ENCODE data around the gene TBC1D25. TPM values are rescaled to one million over a fixed set of nuclear protein-coding genes. Genes with fewer than 3 reads are reported as not detected.

Gene TBC1D25
- total and polyA plus RNA-seq, 2 donors from 2014 or later, result 6.0 to 16.3 TPM

DNA sequence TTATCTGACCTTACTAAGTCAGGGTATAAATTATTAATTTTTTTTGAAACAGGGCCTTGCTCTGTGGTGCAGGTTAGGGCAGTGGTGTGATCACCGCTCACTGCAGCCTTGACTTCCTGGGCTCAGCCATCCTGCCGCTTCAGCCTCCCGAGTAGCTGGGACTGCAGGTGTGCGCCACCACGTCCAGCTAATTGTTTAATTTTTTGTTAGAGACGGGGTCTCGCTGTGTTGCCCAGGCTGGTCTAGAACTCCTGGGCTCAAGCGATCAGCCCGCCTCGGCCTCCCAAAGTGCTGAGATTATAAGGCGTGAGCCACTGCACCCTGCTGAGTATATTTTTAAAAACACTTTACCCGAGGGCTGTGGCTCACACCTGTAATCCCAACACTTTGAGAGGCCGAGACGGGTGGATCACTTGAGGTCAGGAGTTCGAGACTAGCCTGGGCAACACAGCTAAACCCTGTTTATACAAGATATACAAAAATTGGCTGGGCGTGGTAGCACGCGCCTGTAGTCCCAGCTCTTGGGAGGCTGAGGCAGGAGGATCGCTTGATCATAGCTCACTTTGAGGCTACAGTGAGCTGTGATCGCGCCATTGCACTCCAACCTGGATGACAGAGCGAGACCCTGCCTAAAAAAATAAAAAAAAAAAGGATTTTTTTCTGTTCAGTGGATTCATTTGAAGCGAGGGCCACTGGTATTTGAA is 721 bp upstream of the TBC1D25 start:
- no peak for FAIRE-seq
- H3K9ac ChIP-seq (ENCODE audit: low read length in 3 of 3), result peak overlapping the region in 1 of 3 donors; percentile 15
- H3K4me1 ChIP-seq (ENCODE audit: control insufficient read depth in 2 of 3, insufficient read depth in 2 of 3, low read depth in 1 of 3, low read length in 3 of 3), result peaks cover 2 to 6% (median 5%) of the 10 kb centered on the region in 3 donors
- H3K27me3 ChIP-seq (ENCODE audit: control insufficient read depth, insufficient read depth, low read length), result no peaks in the 10 kb centered on the region
- intact Hi-C loops (cut with DNase I), result no loop called here
- no peaks in the 10 kb centered on the region for H3K36me3 ChIP-seq (ENCODE audit: control insufficient read depth in 2 of 3, insufficient read depth in 3 of 3, low read length in 3 of 3)
- DNase-seq, result peak in 1 of 5 donors; percentile 36
- no peaks in the 10 kb centered on the region for H3K9me3 ChIP-seq (ENCODE audit: control insufficient read depth in 2 of 3, insufficient read depth in 1 of 3, low read length in 3 of 3)
- TF ChIP-seq, protein P1, sequence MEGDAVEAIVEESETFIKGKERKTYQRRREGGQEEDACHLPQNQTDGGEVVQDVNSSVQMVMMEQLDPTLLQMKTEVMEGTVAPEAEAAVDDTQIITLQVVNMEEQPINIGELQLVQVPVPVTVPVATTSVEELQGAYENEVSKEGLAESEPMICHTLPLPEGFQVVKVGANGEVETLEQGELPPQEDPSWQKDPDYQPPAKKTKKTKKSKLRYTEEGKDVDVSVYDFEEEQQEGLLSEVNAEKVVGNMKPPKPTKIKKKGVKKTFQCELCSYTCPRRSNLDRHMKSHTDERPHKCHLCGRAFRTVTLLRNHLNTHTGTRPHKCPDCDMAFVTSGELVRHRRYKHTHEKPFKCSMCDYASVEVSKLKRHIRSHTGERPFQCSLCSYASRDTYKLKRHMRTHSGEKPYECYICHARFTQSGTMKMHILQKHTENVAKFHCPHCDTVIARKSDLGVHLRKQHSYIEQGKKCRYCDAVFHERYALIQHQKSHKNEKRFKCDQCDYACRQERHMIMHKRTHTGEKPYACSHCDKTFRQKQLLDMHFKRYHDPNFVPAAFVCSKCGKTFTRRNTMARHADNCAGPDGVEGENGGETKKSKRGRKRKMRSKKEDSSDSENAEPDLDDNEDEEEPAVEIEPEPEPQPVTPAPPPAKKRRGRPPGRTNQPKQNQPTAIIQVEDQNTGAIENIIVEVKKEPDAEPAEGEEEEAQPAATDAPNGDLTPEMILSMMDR (IDR thresholded peaks at IDR 0.05; ENCODE audit: borderline replicate concordance, extremely low read depth, insufficient read depth), result no peak
- peak overlapping the region in 2 of 3 donors; percentile 32 to 40 for H3K4me3 ChIP-seq (ENCODE audit: low read length in 3 of 3)
- peak overlapping the region in 1 of 2 donors; percentile 23 for H3K27ac ChIP-seq (ENCODE audit: low read depth in 2 of 2, low read length in 2 of 2)

DNA sequence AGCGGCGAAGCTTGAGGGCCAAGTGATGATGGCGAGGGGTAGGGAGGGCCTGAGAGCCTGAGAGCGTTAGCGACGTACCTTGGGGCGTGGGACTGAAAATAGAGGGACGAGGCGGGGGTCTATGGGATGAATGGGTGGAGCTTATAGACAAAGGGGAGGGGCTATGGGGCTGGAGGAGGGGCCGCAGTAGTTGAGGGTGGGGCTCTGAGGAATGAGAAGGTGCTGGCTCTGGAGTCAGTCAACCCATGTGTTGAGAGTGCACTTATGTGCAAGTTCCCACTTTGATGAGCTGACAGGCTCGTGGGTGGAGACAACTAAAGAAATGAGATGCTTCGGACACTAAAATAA is 488 bp downstream of the TBC1D25 start:
- Histone ChIP-seq H3K27ac (ENCODE audit: low read depth in 2 of 2, low read length in 2 of 2) (peak overlapping the region; percentile 88), H3K9ac (ENCODE audit: low read length in 3 of 3) (peak overlapping the region; percentile 22 to 65 (median 55)), H3K4me3 (ENCODE audit: low read length in 3 of 3) (peak overlapping the region; percentile 62 to 76 (median 73)), H3K9me3 (ENCODE audit: control insufficient read depth in 2 of 3, insufficient read depth in 1 of 3, low read length in 3 of 3) (no peaks in the 10 kb centered on the region), H3K4me1 (ENCODE audit: control insufficient read depth in 2 of 3, insufficient read depth in 2 of 3, low read depth in 1 of 3, low read length in 3 of 3) (peaks cover 2 to 6% (median 5%) of the 10 kb centered on the region in 3 donors), H3K36me3 (ENCODE audit: control insufficient read depth in 2 of 3, insufficient read depth in 3 of 3, low read length in 3 of 3) (no peaks in the 10 kb centered on the region), H3K27me3 (ENCODE audit: control insufficient read depth, insufficient read depth, low read length) (no peaks in the 10 kb centered on the region)
- FAIRE-seq (no peak), DNase-seq (no peak)
- TF ChIP-seq, protein P1 (IDR thresholded peaks at IDR 0.05; ENCODE audit: borderline replicate concordance, extremely low read depth, insufficient read depth), result no peak
- intact Hi-C loops (cut with DNase I), result no loop called here

DNA sequence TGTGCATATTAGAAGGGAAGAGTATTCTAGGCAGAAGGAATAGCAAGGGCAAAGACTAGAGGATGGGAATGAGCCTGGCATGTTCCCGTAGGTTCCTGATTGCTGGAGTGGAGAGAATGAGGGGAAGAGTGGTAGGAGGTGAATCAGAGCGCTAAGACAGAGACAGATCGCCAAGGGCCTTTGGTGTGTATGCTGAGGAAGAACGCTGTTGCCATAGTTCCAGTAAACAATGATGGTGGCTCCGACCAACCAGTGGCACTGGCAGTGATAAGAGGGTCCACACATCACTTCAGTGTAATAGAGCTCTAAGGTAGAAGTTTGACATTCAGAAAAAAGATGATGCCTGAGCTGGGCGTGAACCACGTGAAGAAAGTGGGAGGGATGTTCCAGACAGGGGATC is 966 bp downstream of the TBC1D25 start:
- Histone ChIP-seq H3K27me3 (ENCODE audit: control insufficient read depth, insufficient read depth, low read length) (no peaks in the 10 kb centered on the region), H3K4me3 (ENCODE audit: low read length in 3 of 3) (peak overlapping the region in 2 of 3 donors; percentile 62 to 76), H3K27ac (ENCODE audit: low read depth in 2 of 2, low read length in 2 of 2) (no peak overlapping the region), H3K9me3 (ENCODE audit: control insufficient read depth in 2 of 3, insufficient read depth in 1 of 3, low read length in 3 of 3) (no peaks in the 10 kb centered on the region), H3K4me1 (ENCODE audit: control insufficient read depth in 2 of 3, insufficient read depth in 2 of 3, low read depth in 1 of 3, low read length in 3 of 3) (peaks cover 2 to 6% (median 5%) of the 10 kb centered on the region in 3 donors), H3K9ac (ENCODE audit: low read length in 3 of 3) (peak overlapping the region in 1 of 3 donors; percentile 55), H3K36me3 (ENCODE audit: control insufficient read depth in 2 of 3, insufficient read depth in 3 of 3, low read length in 3 of 3) (no peaks in the 10 kb centered on the region)
- intact Hi-C loops (cut with DNase I), result no loop called here
- FAIRE-seq (no peak), DNase-seq (no peak)
- TF ChIP-seq, protein P1 (IDR thresholded peaks at IDR 0.05; ENCODE audit: borderline replicate concordance, extremely low read depth, insufficient read depth), result no peak
